ENCODE measurements around the gene SUSD6. TPM values are rescaled to one million over a fixed set of nuclear protein-coding genes. Genes with fewer than 3 reads are reported as not detected.
"Not testable (repeated sequence)": the region's sequence is repeated elsewhere in the genome, so short reads cannot be mapped to it uniquely, and the experiment has no call there.

Gene SUSD6
- total RNA-seq, 3 donors from 2014 or later (not counting 1 experiment from before 2014, with no cell fraction given), result 119 to 144 (median 140) TPM

DNA sequence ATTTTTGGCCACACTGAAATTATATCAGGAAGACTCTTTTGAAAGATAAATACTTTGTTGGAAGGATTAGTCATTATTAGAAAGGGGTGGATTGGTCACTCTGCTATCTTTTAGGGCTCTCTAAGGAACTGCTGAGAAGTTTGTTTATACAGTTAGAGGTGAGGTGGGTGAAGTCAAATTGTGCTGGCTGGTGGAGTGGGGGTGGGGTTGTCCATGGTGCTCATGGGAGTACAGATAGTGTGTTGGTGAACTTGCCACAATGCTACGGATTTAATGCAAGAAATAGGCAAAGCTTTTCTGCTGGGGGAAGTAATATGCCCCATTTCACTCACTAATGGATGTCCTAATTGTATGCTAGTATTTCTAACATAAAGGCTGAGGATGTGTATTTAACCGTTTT lies 35.8 kb downstream of the SUSD6 start:
- peak overlapping the region; percentile 8 for H3K4me3 Mint-ChIP-seq
- WGBS (ENCODE audit: insufficient coverage), result 94% methylated on average over 2 of the region's 2 CpGs
- DNase-seq, result no peak

GRCh38 chr14:69647642-69648041 lies 36.2 kb downstream of the SUSD6 start:
- H3K27ac ChIP-seq (ENCODE audit: low read length); H3K4me3 ChIP-seq (ENCODE audit: low read length); H3K27me3 ChIP-seq (ENCODE audit: control insufficient read depth, insufficient read depth, low read length); H3K36me3 Mint-ChIP-seq; H3K9me3 ChIP-seq (ENCODE audit: control insufficient read depth, insufficient read depth, low read length); DNase-seq; H3K9me3 Mint-ChIP-seq; ATAC-seq; intact Hi-C loops (cut with micrococcal nuclease); H3K27me3 Mint-ChIP-seq (ENCODE audit: low read depth in 2 of 2); H3K36me3 ChIP-seq (ENCODE audit: control insufficient read depth, insufficient read depth, low read length): not testable (repeated sequence)
- peak overlapping the region; percentile 23 to 70 for H3K27ac Mint-ChIP-seq
- WGBS (ENCODE audit: insufficient coverage), result 94% methylated on average over 11 of the region's 11 CpGs
- peak overlapping the region; percentile 8 for H3K4me3 Mint-ChIP-seq
- peaks cover 92 to 94% of the 10 kb centered on the region in 2 donors for H3K4me1 Mint-ChIP-seq
- H3K4me1 ChIP-seq (ENCODE audit: control insufficient read depth, insufficient read depth, low read length), result peaks cover 37% of the 10 kb centered on the region

More for the DNA sequence above, 35.8 kb downstream of the SUSD6 start:
- peaks cover 33% of the 10 kb centered on the region for H3K4me1 ChIP-seq (ENCODE audit: control insufficient read depth, insufficient read depth, low read length)
- Mint-ChIP-seq H3K27ac (peak overlapping the region; percentile 23 to 70), H3K36me3 (peaks cover 3% of the 10 kb centered on the region), H3K27me3 (ENCODE audit: low read depth in 2 of 2) (no peaks in the 10 kb centered on the region), H3K9me3 (peaks cover 0 to 1% of the 10 kb centered on the region in 2 donors), H3K4me1 (peaks cover 93 to 94% of the 10 kb centered on the region in 2 donors)
- no peak overlapping the region for H3K27ac ChIP-seq (ENCODE audit: low read length)
- H3K4me3 ChIP-seq (ENCODE audit: low read length), result no peak overlapping the region
- no peaks in the 10 kb centered on the region for H3K36me3 ChIP-seq (ENCODE audit: control insufficient read depth, insufficient read depth, low read length)
- H3K27me3 ChIP-seq (ENCODE audit: control insufficient read depth, insufficient read depth, low read length), result no peaks in the 10 kb centered on the region
- TF ChIP-seq CTCF (IDR thresholded peaks at IDR 0.05), result no peak
- ATAC-seq, result no peak
- H3K9me3 ChIP-seq (ENCODE audit: control insufficient read depth, insufficient read depth, low read length), result no peaks in the 10 kb centered on the region
- intact Hi-C loops (cut with micrococcal nuclease), result no loop called here

DNA sequence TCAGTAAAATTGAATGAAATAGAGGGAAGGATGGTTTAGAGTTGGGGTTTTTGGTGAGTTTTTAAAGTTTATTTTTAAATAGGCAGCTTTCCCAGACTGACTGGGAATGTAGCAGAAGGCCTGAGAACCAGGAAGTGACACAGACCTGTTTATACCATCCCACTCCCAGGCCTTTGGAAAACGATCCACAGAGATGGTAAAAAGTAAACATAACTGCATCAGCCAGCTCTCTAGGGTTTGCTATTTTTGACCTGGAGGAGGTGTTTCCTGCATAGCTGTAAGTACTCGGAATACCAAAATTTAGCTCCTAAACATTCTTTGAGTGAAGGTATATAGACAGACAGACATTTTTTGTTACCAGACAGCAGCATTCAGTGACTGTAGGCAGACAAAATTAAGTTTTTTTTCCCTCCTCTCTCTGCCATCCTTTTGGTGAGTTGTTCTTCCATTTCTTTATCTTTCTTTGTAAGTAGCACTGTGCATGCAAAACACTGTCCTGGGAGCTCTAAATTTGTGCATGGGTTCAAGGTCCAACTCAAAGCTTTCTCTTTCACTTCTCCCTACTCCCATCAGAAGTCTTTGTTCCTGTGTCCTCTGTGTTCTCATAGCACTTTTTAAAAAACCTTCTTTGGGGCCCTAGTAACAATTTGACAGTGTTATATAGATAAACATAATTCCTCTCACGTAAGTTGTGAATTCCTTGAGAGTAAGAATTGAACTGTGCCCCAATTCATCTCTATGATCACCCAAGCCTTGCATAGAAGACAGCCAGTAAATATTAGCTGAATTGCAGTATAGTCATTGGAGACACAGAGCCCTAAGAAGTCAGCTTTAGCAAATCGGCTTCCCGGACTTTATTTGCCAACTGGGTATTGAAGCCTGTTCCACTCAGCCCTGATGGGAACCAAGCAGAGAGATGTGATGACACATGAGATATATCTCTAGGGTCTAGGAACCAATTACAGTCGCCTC lies 37.4 kb downstream of the SUSD6 start:
- Histone ChIP-seq H3K4me3 (ENCODE audit: low read length) (no peak overlapping the region), H3K27ac (ENCODE audit: low read length) (peak overlapping the region; percentile 23), H3K9me3 (ENCODE audit: control insufficient read depth, insufficient read depth, low read length) (no peaks in the 10 kb centered on the region), H3K4me1 (ENCODE audit: control insufficient read depth, insufficient read depth, low read length) (peaks cover 43% of the 10 kb centered on the region), H3K36me3 (ENCODE audit: control insufficient read depth, insufficient read depth, low read length) (no peaks in the 10 kb centered on the region), H3K27me3 (ENCODE audit: control insufficient read depth, insufficient read depth, low read length) (no peaks in the 10 kb centered on the region)
- Mint-ChIP-seq H3K4me1 (peaks cover 91 to 94% of the 10 kb centered on the region in 2 donors), H3K27ac (peak overlapping the region; percentile 46 to 70), H3K36me3 (no peaks in the 10 kb centered on the region), H3K27me3 (ENCODE audit: low read depth in 2 of 2) (no peaks in the 10 kb centered on the region), H3K4me3 (peak overlapping the region; percentile 36), H3K9me3 (no peaks in the 10 kb centered on the region)
- DNase-seq, result no peak
- intact Hi-C loops (cut with micrococcal nuclease), result no loop called here
- 78% methylated on average over 4 of the region's 6 CpGs for WGBS (ENCODE audit: insufficient coverage)
- TF ChIP-seq CTCF (IDR thresholded peaks at IDR 0.05), result no peak
- ATAC-seq, result peak in 1 of 3 donors; percentile 36

- H3K4me1 ChIP-seq (ENCODE audit: control insufficient read depth, insufficient read depth, low read length), result peaks cover 39% of the 10 kb centered on the region
- no peaks in the 10 kb centered on the region for H3K27me3 ChIP-seq (ENCODE audit: control insufficient read depth, insufficient read depth, low read length)
- intact Hi-C loops (cut with micrococcal nuclease), result no loop called here
- no peak for TF ChIP-seq CTCF (IDR thresholded peaks at IDR 0.05)
- H3K4me1 Mint-ChIP-seq, result peaks cover 90 to 94% of the 10 kb centered on the region in 2 donors
- ATAC-seq (peak in 1 of 3 donors; percentile 31), DNase-seq (no peak)
- H3K36me3 ChIP-seq (ENCODE audit: control insufficient read depth, insufficient read depth, low read length), result no peaks in the 10 kb centered on the region
- H3K4me3 ChIP-seq (ENCODE audit: low read length), result no peak overlapping the region
- no peaks in the 10 kb centered on the region for H3K36me3 Mint-ChIP-seq
- no peaks in the 10 kb centered on the region for H3K9me3 ChIP-seq (ENCODE audit: control insufficient read depth, insufficient read depth, low read length)
- 82% methylated on average over 3 of the region's 3 CpGs for whole genome bisulfite sequencing (ENCODE audit: insufficient coverage)
- H3K4me3 Mint-ChIP-seq, result peak overlapping the region; percentile 22
- no peaks in the 10 kb centered on the region for H3K9me3 Mint-ChIP-seq
- no peaks in the 10 kb centered on the region for H3K27me3 Mint-ChIP-seq (ENCODE audit: low read depth in 2 of 2)
- H3K27ac Mint-ChIP-seq, result peak overlapping the region; percentile 56 to 70
- no peak overlapping the region for H3K27ac ChIP-seq (ENCODE audit: low read length)
Observed at GRCh38 chr14:69650948-69651369, 39.6 kb downstream of the SUSD6 start.
